Cerebellar cortex (tissue), 1 donor: ENCODE data around the gene ZP1.
"Not testable (repeated sequence)": the region's sequence is repeated elsewhere in the genome, so short reads cannot be mapped to it uniquely, and the experiment has no call there.

Source experiments
- DNase-seq: peaks from one replicate; pipeline ENCODE4 v3.0.0-alpha.2; 2015; ENCODE audit warnings: low spot score

ZP1 gene

GRCh38 chr11:60866911-60867870, at the start of gene ZP1:
Gene ZP1, plus strand, starts transcription at chr11:60867542. Its CDS starts 20 bp downstream, at chr11:60867562.
- DNase-seq: no peak

DNA sequence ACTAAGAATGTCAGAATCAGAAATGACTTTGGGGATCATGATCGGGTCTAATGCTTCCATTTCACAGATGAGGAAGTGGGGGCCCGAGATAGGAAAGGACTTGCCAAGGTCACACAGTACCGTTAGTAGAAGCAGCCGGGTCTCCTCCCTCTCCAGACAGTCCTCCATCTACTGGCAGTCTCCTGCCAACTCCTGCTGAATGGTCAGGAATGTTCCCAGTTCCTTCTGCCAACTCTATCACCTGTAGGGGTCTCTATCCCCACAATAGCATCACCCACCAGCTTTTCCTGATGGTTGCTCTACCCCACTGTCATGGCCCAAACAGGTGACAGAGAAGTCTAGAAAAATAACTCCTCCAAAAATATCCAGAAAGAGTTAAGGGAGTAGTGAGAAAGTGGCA, 49.3 kb upstream of the ZP1 start:
- no peak for DNase-seq

DNA sequence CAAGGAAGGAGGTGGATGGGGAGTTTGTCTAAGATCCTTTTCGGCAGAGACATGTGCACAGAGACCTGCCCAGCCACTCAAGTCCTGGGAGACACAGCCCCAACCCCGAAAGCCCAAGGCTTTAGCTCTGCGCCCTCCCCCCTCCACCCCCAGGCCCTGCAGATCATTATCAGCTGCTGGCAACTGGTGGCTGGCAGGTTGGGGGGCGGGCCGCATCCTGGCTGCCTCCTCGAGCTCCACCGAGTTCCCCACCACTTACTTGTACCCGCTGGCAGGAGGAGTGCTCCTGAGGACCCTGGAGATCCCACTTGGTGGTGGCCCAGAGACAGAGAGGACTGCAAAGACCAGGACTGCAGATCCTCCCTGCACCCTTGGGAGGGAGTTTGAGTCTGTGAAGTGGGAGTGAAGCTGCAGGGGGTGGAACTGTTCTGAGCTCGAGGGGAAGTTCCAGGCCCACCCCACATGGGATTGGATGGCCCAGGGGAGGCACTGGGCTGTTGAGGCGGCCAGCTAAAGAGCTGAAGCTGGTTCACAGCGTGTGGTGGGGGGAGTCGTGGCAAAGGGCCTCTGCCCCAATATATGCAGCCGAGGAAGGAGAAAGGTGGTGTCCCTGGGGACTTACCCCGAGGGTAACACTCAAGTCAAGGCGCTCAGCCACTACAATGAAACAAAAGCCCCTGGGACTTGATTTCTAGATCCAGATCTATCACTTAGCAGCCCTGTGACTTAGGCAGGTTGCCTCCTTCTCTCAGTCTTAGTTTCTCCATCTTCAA, 45.3 kb upstream of the ZP1 start:
- no peak for DNase-seq

DNA sequence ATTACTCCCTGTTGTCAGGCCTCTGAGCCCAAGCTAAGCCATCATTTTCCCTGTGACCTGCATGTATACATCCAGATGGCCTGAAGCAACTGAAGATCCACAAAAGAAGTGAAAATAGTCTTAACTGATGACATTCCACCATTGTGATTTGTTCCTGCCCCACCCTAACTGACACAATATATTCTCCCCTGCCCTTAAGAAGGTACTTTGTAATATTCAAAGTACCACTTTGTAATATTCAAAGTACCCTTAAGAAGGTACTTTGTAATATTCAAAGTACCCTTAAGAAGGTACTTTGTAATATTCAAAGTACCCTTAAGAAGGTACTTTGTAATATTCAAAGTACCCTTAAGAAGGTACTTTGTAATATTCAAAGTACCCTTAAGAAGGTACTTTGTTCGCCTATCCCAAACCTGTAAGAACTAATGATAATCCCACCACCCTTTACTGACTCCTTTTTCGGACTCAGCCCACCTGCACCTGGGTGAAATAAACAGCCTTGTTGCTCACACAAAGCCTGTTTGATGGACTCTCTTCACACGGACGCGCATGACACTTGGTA, 43.5 kb upstream of the ZP1 start:
- not testable (repeated sequence) for DNase-seq

DNA sequence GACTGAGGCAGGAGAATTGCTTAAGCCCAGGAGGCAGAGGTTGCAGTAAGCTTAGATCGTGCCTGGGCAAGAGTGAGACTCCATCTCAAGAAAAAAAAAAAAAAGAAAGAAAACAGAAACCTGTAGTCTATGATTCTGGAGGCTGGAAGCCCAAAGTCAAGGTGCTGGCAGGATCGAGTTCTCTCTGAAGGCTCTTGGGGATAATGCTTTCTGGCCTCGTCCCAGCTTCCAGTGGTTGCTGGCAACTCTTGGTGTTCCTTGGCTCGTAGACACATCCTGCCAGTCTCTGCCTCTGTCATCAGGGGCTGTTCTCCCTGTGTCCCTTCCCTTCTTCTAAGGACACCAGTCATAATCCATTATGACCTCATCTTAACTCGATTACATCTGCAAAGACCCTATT, 42.2 kb upstream of the ZP1 start:
- DNase-seq: no peak

- no peak for DNase-seq
Observed at GRCh38 chr11:60825790-60826189, 41.6 kb upstream of the ZP1 start.

DNA sequence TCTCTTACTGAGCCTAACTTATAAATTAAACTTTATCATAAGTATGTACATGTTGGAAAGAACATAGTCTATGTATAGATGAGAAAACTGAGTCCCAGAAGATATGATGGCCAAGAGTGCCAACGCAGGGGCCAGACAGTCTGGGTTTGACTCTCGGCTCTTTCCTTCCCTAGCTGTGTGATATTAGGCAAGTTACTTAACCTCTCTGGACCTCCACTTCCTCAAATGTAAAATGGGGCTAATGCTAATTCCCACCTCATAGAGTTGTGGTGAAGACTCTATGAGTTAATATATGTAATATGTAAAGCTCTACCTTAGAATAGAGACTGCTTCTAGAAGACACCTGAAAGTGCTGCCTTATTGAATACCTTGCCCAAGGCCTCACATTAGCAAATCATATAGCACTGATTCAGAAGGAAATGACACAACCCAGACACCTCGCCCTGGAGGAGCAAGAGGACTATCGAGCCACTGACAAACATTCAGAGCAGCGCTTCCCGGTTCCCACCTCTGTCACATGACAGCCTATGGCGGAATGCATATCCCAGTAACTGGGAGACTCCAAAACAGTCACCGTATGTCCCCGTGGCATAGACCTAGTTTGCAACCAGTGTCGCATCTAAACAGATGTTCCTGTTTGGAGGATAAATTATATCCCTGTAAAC, 36.7 kb upstream of the ZP1 start:
- no peak for DNase-seq

DNA sequence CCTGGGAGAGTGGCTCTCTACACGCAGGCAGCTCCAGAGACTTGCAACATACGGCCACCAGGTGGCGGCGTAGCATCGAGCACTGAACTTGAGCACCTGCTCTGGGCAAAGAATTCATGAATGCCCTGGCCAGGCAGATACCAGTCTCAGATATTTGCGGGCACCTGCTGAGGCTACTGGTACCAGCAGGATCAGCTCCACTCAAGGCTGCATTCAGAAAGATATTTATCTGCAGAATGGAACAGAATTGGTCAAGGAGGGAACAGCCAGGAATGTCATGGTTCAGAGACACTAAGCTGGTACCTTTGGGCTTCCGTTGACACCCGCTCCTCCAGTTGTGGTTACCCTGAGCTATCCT, 36.2 kb upstream of the ZP1 start:
- peak; percentile 91 for DNase-seq

GRCh38 chr11:60831501-60832079, 35.8 kb upstream of the ZP1 start:
- no peak for DNase-seq

- DNase-seq: no peak
Observed at GRCh38 chr11:60834742-60835533, 32.4 kb upstream of the ZP1 start.

DNA sequence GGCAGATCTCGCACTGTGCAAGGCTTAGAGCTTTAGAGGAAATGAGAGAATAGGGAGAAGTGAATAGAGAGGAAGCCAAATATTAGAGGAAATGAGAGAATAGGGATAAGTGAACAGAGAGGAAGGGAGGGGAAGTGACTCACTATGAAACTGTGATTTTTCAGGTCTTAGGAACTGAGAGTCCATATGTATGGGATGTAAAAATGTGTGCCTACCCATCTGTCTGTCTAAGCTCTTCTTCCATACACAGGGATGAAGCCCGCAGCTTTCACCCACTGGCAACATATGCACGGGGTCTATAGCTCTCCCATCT, 31.9 kb upstream of the ZP1 start:
- DNase-seq: no peak

- DNase-seq: no peak
Observed at GRCh38 chr11:60836866-60837515, 30.4 kb upstream of the ZP1 start.

DNA sequence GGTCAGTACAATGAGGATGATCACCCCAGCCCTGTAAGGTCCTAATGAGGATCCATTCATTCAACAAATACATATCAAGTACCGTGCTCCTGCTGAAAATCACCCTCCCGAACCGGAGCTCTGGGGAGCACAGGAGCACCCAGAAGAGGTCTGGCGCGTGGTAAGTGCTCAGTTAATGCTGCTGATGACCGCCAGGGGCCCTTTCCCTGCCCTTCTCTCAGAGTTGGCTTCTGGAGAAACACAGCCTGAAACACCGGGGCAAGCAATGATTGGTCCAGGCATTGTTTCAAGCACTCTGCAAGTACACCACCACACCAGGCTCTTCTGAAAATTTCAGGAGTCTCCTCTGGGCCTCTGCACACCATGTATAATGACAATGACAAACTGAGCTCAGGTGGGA, 29.2 kb upstream of the ZP1 start:
- peak; percentile 21 for DNase-seq

DNA sequence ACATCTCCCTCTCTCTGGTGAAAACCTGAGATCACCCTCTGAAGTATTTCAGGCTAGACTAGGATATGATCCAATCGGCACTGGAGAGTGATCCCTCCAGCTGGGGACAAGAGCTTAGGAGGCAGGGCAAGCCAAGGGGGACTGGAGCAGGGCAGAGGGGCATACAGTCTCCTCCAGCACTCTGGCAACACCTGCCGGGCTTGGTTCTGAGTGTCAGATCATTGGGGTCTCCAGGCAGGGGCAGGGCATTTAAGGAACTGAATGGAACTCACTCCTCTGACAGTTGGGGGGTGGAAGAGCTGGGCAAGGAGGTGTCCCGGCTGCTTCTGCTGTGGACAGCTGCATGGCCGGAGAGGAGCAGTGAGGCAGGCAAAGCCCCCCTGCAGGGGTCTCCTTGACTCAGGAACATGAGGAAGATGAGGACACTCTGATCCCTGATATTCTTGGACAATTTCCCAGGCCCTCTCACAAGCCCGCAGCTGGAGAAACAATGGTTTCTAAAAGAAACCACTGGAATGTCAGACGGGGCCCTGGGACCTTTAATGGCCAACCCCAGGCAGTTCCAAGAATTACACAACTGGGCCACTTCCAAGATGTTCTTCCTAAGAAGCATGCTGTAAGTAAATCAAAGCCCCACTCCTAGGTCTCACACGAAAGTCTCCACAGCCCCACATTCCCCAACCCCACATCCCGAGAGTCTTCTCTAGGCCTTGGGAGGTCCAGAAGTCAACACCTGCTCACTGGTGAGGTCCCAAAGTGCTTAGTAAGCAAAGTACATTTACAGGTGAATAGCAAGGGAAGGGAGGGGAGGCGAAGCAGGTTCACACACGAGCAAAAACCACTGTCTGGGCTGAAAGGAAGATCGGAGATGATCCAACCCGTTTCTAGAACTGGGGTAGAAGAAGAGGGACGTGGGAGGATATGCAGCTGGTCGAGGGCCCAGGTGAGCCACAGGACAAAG, 26.6 kb upstream of the ZP1 start:
- DNase-seq: no peak

DNA sequence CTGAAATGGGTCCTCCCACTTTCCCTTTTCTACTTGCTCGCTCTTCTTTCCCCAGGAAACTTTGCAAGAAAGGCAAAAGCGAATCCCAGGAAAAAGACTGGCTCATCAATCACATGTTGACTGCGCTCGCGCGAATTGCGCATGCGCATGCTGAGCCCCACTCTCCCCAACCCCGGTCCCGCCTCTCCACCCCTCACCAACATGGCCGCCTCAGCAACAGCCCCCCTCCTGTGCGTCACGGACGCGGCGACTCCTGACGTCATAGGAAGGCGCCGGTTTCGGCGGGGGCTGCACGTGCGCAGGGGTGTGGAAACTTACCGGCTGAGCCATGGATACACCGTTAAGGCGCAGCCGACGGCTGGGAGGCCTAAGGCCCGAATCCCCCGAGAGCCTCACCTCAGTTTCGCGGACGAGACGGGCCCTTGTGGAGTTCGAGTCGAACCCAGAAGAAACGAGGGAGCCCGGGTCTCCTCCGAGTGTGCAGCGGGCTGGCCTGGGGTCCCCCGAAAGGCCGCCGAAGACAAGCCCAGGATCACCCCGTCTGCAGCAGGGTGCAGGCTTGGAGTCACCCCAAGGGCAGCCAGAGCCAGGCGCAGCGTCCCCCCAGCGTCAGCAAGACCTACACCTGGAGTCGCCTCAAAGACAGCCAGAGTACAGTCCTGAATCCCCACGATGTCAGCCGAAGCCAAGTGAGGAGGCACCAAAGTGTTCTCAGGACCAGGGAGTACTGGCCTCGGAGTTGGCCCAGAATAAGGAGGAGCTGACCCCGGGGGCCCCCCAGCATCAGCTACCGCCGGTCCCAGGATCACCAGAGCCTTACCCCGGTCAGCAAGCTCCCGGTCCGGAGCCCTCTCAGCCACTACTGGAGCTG, 25.3 kb upstream of the ZP1 start, which contains the start of gene CCDC86:
Gene CCDC86 (plus strand): TSS at position 317 of the 871 bp plus-strand sequence. CDS start 12 bp downstream, at position 329.
- peak; percentile 96 for DNase-seq

DNA sequence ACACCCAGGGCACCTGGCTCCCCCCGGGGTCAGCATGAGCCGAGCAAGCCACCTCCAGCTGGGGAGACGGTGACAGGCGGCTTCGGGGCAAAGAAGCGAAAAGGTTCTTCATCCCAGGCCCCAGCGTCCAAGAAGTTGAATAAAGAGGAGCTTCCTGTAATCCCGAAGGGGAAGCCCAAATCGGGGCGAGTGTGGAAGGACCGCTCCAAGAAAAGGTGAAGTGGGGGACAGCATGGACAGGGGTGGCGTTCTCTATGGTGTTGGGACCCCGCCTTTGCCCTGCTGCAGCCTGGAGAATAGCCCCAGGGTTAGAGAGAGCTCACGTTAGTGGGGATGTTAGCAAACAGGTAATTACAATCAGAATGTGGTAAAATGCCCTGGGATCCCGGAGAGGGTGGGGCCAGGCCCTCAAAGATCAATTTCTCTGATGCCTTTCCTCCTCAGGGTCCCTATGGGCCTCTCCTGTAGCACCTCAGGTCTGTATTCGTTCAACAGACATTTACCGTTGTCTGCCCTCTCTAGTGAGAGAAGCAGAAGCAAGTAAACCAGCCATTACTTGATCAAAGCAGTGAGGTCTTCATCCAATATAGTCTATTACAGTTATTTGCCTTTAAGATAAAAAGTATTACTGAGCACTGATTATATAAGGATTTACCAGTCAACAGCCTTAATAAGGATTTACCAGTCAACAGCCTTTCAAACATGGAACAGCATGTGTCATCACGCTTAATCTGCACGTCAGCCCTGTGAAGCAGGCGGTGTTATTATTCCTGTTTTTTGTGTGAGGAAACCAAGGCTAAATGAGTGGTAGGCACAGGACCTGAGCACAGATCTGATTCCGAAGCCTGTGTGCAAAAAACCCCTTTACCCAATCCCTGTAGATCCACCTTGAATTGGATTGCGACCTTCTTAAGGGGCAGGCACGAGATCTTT, 24.4 kb upstream of the ZP1 start:
- no peak for DNase-seq
